CD14-positive monocyte (primary cell): Measurements from ENCODE around the gene MED12L. TPM values are rescaled to one million over a fixed set of nuclear protein-coding genes. Genes with fewer than 3 reads are reported as not detected.

ENCODE experiments used
- DNase-seq, 3 donors: peaks; one replicate each; pipeline ENCODE4 v3.0.0-alpha.2; 2011 to 2022
- H2AFZ ChIP-seq: 2 replicates; pipeline ENCODE4 v1.6.0; 2012; ENCODE audit warnings: mild to moderate bottlenecking, low read depth, low read length, inconsistent platforms; ENCODE audit not compliant: insufficient read depth, poor library complexity, severe bottlenecking
- H3K27ac ChIP-seq, 2 donors: 1 replicate in 1 of 2; 2 replicates in 1 of 2; pipeline ENCODE4 v1.5.1; 2012 to 2013; ENCODE audit warnings: low read length in 2 of 2, control low read depth in 1 of 2, inconsistent platforms in 1 of 2, low read depth in 1 of 2, mild to moderate bottlenecking in 1 of 2
- H3K27me3 ChIP-seq, 2 donors: one replicate each; pipeline versions ENCODE4 v1.6.0 to v1.6.1; 2011 to 2013; ENCODE audit warnings: low read length in 2 of 2; ENCODE audit not compliant: control insufficient read depth in 2 of 2, insufficient read depth in 2 of 2
- H3K36me3 ChIP-seq, 2 donors: replicated peaks in 1 of 2; 1 replicate in 1 of 2; 2 replicates in 1 of 2; pipeline versions ENCODE4 v1.5.1 to v1.6.1; 2012 to 2013; ENCODE audit warnings: low read length in 2 of 2, control low read depth in 1 of 2, inconsistent platforms in 1 of 2, mild to moderate bottlenecking in 1 of 2; ENCODE audit not compliant: insufficient read depth in 2 of 2, control insufficient read depth in 1 of 2
- H3K4me1 ChIP-seq, 2 donors: 1 replicate in 1 of 2; 2 replicates in 1 of 2; pipeline versions ENCODE4 v1.5.1 to v1.6.1; 2012 to 2013; ENCODE audit warnings: low read length in 2 of 2, control low read depth in 1 of 2, inconsistent platforms in 1 of 2, mild to moderate bottlenecking in 1 of 2, moderate library complexity in 1 of 2; ENCODE audit not compliant: insufficient read depth in 2 of 2, control insufficient read depth in 1 of 2
- H3K4me2 ChIP-seq: replicated peaks from 2 replicates; pipeline ENCODE3; 2012; ENCODE audit warnings: low read length, moderate library complexity, mild to moderate bottlenecking; ENCODE audit not compliant: poor library complexity, severe bottlenecking; ENCODE audit errors: extremely low read depth
- H3K4me3 ChIP-seq, 3 experiments: fragments of 200-600 bp in 1 of 3; sonication (generic) in 1 of 3; replicated peaks in 1 of 3; 1 replicate in 2 of 3; 2 replicates in 1 of 3; pipeline ENCODE4 v1.5.1; 2011 to 2013; ENCODE audit warnings: low read length in 3 of 3, mild to moderate bottlenecking in 3 of 3, control low read depth in 2 of 3, low read depth in 2 of 3, inconsistent platforms in 1 of 3, moderate library complexity in 1 of 3
- H3K79me2 ChIP-seq: 2 replicates; pipeline ENCODE4 v1.6.0; 2012; ENCODE audit warnings: mild to moderate bottlenecking, control low read depth, inconsistent platforms, low read length, moderate library complexity; ENCODE audit not compliant: insufficient read depth
- H3K9ac ChIP-seq: 2 replicates; pipeline ENCODE4 v1.6.0; 2017; ENCODE audit warnings: low read length, mild to moderate bottlenecking; ENCODE audit not compliant: insufficient read depth, poor library complexity, severe bottlenecking
- H3K9me3 ChIP-seq, 2 donors: replicated peaks in 1 of 2; 1 replicate in 1 of 2; 2 replicates in 1 of 2; pipeline versions ENCODE4 v1.5.1 to v1.6.1; 2012 to 2013; ENCODE audit warnings: low read length in 2 of 2, control low read depth in 1 of 2; ENCODE audit not compliant: control insufficient read depth in 1 of 2, insufficient read depth in 1 of 2
- H4K20me1 ChIP-seq: 2 replicates; pipeline ENCODE4 v1.6.0; 2012; ENCODE audit warnings: mild to moderate bottlenecking, low read length, control low read depth, moderate library complexity; ENCODE audit not compliant: insufficient read depth
- H3K27ac Mint-ChIP-seq, 7 donors: one replicate each; pipeline ENCODE4 v1.8.0; 2020; ENCODE audit warnings: mild to moderate bottlenecking in 7 of 7, mixed read lengths in 7 of 7, moderate library complexity in 6 of 7, inconsistent platforms in 2 of 7
- H3K27me3 Mint-ChIP-seq, 3 donors: one replicate each; pipeline ENCODE4 v1.8.0; 2021 to 2022; ENCODE audit warnings: low read depth in 3 of 3, mild to moderate bottlenecking in 3 of 3, mixed read lengths in 3 of 3, moderate library complexity in 3 of 3, inconsistent platforms in 1 of 3
- H3K36me3 Mint-ChIP-seq, 2 donors: one replicate each; pipeline ENCODE4 v1.8.0; 2020; ENCODE audit warnings: mixed read lengths in 2 of 2, inconsistent platforms in 1 of 2, mild to moderate bottlenecking in 1 of 2
- H3K4me1 Mint-ChIP-seq: one replicate; pipeline ENCODE4 v1.8.0; 2020; ENCODE audit warnings: mild to moderate bottlenecking, mixed read lengths
- H3K4me3 Mint-ChIP-seq, 2 donors: one replicate each; pipeline ENCODE4 v1.8.0; 2020; ENCODE audit warnings: mild to moderate bottlenecking in 2 of 2, mixed read lengths in 2 of 2, moderate library complexity in 1 of 2
- H3K9me3 Mint-ChIP-seq, 7 donors: one replicate each; pipeline ENCODE4 v1.8.0; 2020 to 2022; ENCODE audit warnings: mixed read lengths in 7 of 7, mild to moderate bottlenecking in 6 of 7, moderate library complexity in 6 of 7, inconsistent platforms in 2 of 7
- CTCF ChIP-seq: fragments of 200-600 bp; IDR thresholded peaks from one replicate; pipeline ENCODE4 v1.8.0; 2022; ENCODE audit warnings: antibody characterized with exemption, mild to moderate bottlenecking
- WGBS: methylation state at CpG from one replicate; pipeline ENCODE4 v1.1.5; 2013; ENCODE audit warnings: missing lambda C conversion rate; ENCODE audit not compliant: insufficient coverage; 5-methylcytosine and 5-hydroxymethylcytosine counted together
- intact Hi-C, 2 donors: fragments of 100-400 bp; cut with micrococcal nuclease; formaldehyde crosslinking; loops; one replicate each; pipeline versions ENCODE4 v1.15.0 to v1.15.1; 2023
- polyA plus RNA-seq, 3 donors: library from polyadenylated mRNA; depleted of rRNA in 1 of 3; unstranded in 2 of 3; stranded (reverse) in 1 of 3; fragments of 300-500 nt in 2 of 3; fragments of >200 nt in 1 of 3; fragmentation: Illumina TruSeq in 2 of 3; gene quantifications; 1 replicate in 2 of 3; 2 replicates in 1 of 3; pipeline ENCODE4 v1.2.3, GENCODE V29; 2012 to 2021

Gene MED12L
- polyA plus RNA-seq, 3 donors = 0.12 to 0.29 TPM; not detected in 1

GRCh38 chr3:151226088-151226563 lies 140.7 kb downstream of the MED12L start:
- Mint-ChIP-seq H3K27me3 (peaks cover 0 to 2% (median 0%) of the 10 kb centered on the region in 3 donors), H3K9me3 (peaks cover 6 to 15% (median 9%) of the 10 kb centered on the region in 7 donors), H3K4me1 (peaks cover 35% of the 10 kb centered on the region), H3K27ac (peak overlapping the region; percentile 46 to 82 (median 78)), H3K36me3 (peaks cover 6 to 8% of the 10 kb centered on the region in 2 donors), H3K4me3 (no peak overlapping the region)
- no peak for TF ChIP-seq CTCF
- H3K9me3 ChIP-seq = peaks cover 0 to 6% of the 10 kb centered on the region in 2 donors
- no peaks in the 10 kb centered on the region for H3K36me3 ChIP-seq
- intact Hi-C loops = loop anchor here (2.0 to 5.0 kb wide), 2 partner anchors 57 to 59 kb away; no protein-coding TSS in a partner anchor
- H3K9ac ChIP-seq = no peak overlapping the region
- no peaks in the 10 kb centered on the region for H3K79me2 ChIP-seq
- H4K20me1 ChIP-seq = no peaks in the 10 kb centered on the region
- H3K4me2 ChIP-seq = no peak overlapping the region
- peak overlapping the region in 1 of 2 donors; percentile 51 for H3K27ac ChIP-seq
- peak; percentile 74 to 87 (median 85) for DNase-seq
- no peak overlapping the region for H3K4me3 ChIP-seq
- peaks cover 24 to 37% of the 10 kb centered on the region in 2 donors for H3K4me1 ChIP-seq
- H2AFZ ChIP-seq = peak overlapping the region; percentile 71
- WGBS = 0% methylated on average over 2 of the region's 4 CpGs
- H3K27me3 ChIP-seq = no peaks in the 10 kb centered on the region

- peaks cover 5 to 10% (median 6%) of the 10 kb centered on the region in 7 donors for H3K9me3 Mint-ChIP-seq
- H3K9me3 ChIP-seq = peaks cover 0 to 4% of the 10 kb centered on the region in 2 donors
- intact Hi-C loops = loop anchor here (2.0 to 5.0 kb wide), 2 partner anchors 56 to 60 kb away; no protein-coding TSS in a partner anchor
- no peak overlapping the region for H3K4me3 Mint-ChIP-seq
- H3K27ac Mint-ChIP-seq = peak overlapping the region in 2 of 7 donors; percentile 63 to 73
- H3K9ac ChIP-seq = no peak overlapping the region
- H3K36me3 ChIP-seq = no peaks in the 10 kb centered on the region
- no peaks in the 10 kb centered on the region for H3K79me2 ChIP-seq
- DNase-seq = no peak
- 90% methylated on average over 4 of the region's 5 CpGs for WGBS
- H3K4me1 ChIP-seq = peaks cover 26 to 43% of the 10 kb centered on the region in 2 donors
- no peaks in the 10 kb centered on the region for H4K20me1 ChIP-seq
- no peak overlapping the region for H3K4me3 ChIP-seq
- peak overlapping the region; percentile 71 for H2AFZ ChIP-seq
- peaks cover 6 to 7% of the 10 kb centered on the region in 2 donors for H3K36me3 Mint-ChIP-seq
- peaks cover 39% of the 10 kb centered on the region for H3K4me1 Mint-ChIP-seq
- H3K27me3 Mint-ChIP-seq = peaks cover 0 to 2% (median 0%) of the 10 kb centered on the region in 3 donors
- no peaks in the 10 kb centered on the region for H3K27me3 ChIP-seq
- H3K27ac ChIP-seq = peak overlapping the region in 1 of 2 donors; percentile 51
- TF ChIP-seq CTCF = no peak
- no peak overlapping the region for H3K4me2 ChIP-seq
Observed at GRCh38 chr3:151226825-151227224, 141.4 kb downstream of the MED12L start.
